GM19351 (cell line): ENCODE data around the gene TRIP6.

Experiments
- ATAC-seq: cut with Tn5 transposase; IDR thresholded peaks from one replicate; pipeline ENCODE4 v1.9.1; 2021; ENCODE audit warnings: mild to moderate bottlenecking, moderate library complexity; ENCODE audit not compliant: unreplicated experiment

The TRIP6 gene

GRCh38 chr7:100867040-100867775 lies at the start of gene TRIP6:
TSS of gene TRIP6 (plus strand) at chr7:100867387. CDS start at chr7:100867498, 111 bp downstream.
- peak; percentile 62 for ATAC-seq

GRCh38 chr7:100818366-100818765 lies 48.8 kb upstream of the TRIP6 start:
- ATAC-seq, result no peak

- no peak for ATAC-seq
Measured at GRCh38 chr7:100818825-100819224, 48.4 kb upstream of the TRIP6 start.

- ATAC-seq, result no peak
Measured at GRCh38 chr7:100819586-100819985, 47.6 kb upstream of the TRIP6 start.

- ATAC-seq, result no peak
Measured at GRCh38 chr7:100822236-100823139, 44.7 kb upstream of the TRIP6 start.

- ATAC-seq, result no peak
Measured at GRCh38 chr7:100823140-100823525, 44.1 kb upstream of the TRIP6 start.

- ATAC-seq, result no peak
Measured at GRCh38 chr7:100823534-100823933, 43.7 kb upstream of the TRIP6 start.

- ATAC-seq, result no peak
Measured at GRCh38 chr7:100824499-100825214, 42.5 kb upstream of the TRIP6 start.

GRCh38 chr7:100825215-100825671 lies 41.9 kb upstream of the TRIP6 start:
- no peak for ATAC-seq

- ATAC-seq, result no peak
Measured at GRCh38 chr7:100825751-100826513, 41.3 kb upstream of the TRIP6 start.

- no peak for ATAC-seq
Measured at GRCh38 chr7:100826514-100827329, 40.5 kb upstream of the TRIP6 start.

- no peak for ATAC-seq
Measured at GRCh38 chr7:100827330-100828226, 39.6 kb upstream of the TRIP6 start, which contains the start of gene EPHB4. TSS of gene EPHB4 (minus strand) at chr7:100827523. CDS start at chr7:100827030, 493 bp downstream.

- no peak for ATAC-seq
Measured at GRCh38 chr7:100829150-100829716, 38.0 kb upstream of the TRIP6 start.

GRCh38 chr7:100830396-100830795 lies 36.8 kb upstream of the TRIP6 start:
- ATAC-seq, result no peak

GRCh38 chr7:100832281-100832633 lies 34.9 kb upstream of the TRIP6 start:
- ATAC-seq, result no peak

- ATAC-seq, result no peak
Measured at GRCh38 chr7:100835903-100836811, 31.0 kb upstream of the TRIP6 start.

GRCh38 chr7:100836812-100837098 lies 30.4 kb upstream of the TRIP6 start:
- ATAC-seq, result no peak
